ENCODE data around the gene TRAF2.

Gene TRAF2

DNA sequence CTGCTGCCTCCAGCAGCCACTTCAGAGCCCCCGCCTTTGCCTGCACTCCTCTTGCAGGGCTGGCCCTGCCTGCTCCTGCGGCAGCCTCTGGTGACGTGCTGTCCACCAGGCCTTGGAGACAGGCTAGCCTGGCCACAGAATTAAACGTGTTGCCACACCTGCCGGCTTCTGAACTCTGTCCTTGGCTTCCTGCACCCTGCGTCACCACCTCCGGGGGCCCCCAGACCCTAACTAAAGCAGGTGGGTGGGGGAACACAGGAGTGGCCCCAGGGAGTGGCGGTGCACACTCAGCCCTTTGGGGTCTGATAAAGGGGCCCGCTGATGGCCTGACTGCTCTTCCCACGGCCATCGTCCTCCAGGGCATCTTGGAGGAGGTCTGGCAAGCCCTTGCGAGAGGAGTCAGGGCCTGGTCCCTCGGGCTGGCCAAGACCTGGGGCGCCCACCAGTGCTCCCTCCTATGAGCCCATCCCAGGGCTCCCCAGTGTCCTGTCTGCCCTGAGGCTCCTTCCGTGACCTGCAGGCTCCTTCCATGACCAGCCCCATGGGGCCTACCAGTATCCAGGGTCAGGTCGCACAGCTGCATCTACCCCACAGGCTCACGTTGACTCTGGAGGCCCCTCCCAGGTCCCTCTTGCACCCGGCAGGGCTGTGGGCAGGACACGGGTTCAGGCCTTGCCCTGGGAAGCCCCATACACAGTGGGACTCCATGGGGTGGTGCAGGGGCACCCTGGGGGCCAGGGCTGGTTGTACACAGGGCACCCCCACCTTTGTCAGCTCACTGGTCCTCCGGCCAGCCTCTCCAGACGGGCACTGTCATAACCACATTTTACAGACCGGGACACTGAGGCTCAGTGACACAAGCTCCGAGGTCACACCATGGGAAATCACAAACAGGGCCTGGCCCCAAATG lies 35.2 kb upstream of the TRAF2 start:
- TF ChIP-seq GABPA (IDR thresholded peaks at IDR 0.05; ENCODE audit: low read depth) (no peak), POLR2AphosphoS5 (IDR thresholded peaks at IDR 0.05; ENCODE audit: low read depth) (no peak), SPI1 (IDR thresholded peaks at IDR 0.05; ENCODE audit: borderline replicate concordance, low read depth) (no peak)
- TF ChIP-seq, protein P1, sequence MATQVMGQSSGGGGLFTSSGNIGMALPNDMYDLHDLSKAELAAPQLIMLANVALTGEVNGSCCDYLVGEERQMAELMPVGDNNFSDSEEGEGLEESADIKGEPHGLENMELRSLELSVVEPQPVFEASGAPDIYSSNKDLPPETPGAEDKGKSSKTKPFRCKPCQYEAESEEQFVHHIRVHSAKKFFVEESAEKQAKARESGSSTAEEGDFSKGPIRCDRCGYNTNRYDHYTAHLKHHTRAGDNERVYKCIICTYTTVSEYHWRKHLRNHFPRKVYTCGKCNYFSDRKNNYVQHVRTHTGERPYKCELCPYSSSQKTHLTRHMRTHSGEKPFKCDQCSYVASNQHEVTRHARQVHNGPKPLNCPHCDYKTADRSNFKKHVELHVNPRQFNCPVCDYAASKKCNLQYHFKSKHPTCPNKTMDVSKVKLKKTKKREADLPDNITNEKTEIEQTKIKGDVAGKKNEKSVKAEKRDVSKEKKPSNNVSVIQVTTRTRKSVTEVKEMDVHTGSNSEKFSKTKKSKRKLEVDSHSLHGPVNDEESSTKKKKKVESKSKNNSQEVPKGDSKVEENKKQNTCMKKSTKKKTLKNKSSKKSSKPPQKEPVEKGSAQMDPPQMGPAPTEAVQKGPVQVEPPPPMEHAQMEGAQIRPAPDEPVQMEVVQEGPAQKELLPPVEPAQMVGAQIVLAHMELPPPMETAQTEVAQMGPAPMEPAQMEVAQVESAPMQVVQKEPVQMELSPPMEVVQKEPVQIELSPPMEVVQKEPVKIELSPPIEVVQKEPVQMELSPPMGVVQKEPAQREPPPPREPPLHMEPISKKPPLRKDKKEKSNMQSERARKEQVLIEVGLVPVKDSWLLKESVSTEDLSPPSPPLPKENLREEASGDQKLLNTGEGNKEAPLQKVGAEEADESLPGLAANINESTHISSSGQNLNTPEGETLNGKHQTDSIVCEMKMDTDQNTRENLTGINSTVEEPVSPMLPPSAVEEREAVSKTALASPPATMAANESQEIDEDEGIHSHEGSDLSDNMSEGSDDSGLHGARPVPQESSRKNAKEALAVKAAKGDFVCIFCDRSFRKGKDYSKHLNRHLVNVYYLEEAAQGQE (IDR thresholded peaks at IDR 0.05; ENCODE audit: insufficient replicate concordance, low read depth): no peak
- TF ChIP-seq, protein P2, sequence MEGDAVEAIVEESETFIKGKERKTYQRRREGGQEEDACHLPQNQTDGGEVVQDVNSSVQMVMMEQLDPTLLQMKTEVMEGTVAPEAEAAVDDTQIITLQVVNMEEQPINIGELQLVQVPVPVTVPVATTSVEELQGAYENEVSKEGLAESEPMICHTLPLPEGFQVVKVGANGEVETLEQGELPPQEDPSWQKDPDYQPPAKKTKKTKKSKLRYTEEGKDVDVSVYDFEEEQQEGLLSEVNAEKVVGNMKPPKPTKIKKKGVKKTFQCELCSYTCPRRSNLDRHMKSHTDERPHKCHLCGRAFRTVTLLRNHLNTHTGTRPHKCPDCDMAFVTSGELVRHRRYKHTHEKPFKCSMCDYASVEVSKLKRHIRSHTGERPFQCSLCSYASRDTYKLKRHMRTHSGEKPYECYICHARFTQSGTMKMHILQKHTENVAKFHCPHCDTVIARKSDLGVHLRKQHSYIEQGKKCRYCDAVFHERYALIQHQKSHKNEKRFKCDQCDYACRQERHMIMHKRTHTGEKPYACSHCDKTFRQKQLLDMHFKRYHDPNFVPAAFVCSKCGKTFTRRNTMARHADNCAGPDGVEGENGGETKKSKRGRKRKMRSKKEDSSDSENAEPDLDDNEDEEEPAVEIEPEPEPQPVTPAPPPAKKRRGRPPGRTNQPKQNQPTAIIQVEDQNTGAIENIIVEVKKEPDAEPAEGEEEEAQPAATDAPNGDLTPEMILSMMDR (IDR thresholded peaks at IDR 0.05; ENCODE audit: insufficient read depth, low read length): no peak
- H3K4me3 ChIP-seq (replicated peaks; ENCODE audit: insufficient read depth, low read length): no peak overlapping the region
- DNase-seq (ENCODE audit: low read depth in 1 of 2, low spot score in 1 of 2): no peak
- no peak overlapping the region for H3K27ac ChIP-seq (replicated peaks)
- no peaks in the 10 kb centered on the region for H3K27me3 ChIP-seq (ENCODE audit: insufficient read depth, poor library complexity, severe bottlenecking)

DNA sequence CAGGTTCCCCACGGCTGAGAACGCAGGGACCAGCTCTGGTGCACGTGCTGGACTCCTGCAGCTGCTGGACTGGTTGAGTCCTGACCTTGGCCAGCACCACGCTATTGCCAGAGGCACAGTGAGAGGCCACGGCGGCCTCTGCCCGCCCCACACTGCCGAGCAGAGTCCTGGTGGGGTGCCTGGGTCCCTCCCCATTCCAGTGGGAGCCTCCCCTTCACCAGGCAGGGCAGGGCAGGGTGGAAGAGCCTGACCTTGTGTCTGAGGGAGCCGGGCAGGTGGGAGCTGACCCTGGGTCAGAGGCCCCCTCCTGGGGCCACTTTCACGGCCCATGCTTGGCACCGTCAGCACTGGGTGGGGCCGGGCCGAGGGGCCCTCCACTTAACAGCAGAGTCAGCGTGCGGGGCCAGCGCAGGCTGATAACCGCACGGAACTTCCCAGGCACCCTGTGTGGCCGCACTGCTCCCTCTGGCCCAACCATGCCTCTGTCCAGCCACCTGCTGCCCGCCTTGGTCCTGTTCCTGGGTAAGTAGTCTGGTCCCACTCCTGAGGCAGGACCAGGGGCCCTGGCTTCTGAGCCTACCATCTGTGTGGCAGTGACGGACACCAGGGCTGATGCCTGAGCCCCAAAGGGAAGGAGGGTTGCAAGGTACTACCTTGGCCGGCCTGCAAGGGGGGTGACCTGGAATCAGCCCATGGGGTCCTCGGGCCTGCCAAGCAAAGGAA lies 34.2 kb upstream of the TRAF2 start, which contains the start of gene MAMDC4:
Gene MAMDC4 (plus strand): TSS at position 406 of the 723 bp plus-strand sequence. CDS start 71 bp downstream, at position 477.
- no peaks in the 10 kb centered on the region for H3K27me3 ChIP-seq (ENCODE audit: insufficient read depth, poor library complexity, severe bottlenecking)
- no peak within 1 kb of the TSS for H3K4me3 ChIP-seq (replicated peaks; ENCODE audit: insufficient read depth, low read length)
- TF ChIP-seq, protein P2 (IDR thresholded peaks at IDR 0.05; ENCODE audit: insufficient read depth, low read length): no peak
- TF ChIP-seq POLR2AphosphoS5 (IDR thresholded peaks at IDR 0.05; ENCODE audit: low read depth) (no peak), SPI1 (IDR thresholded peaks at IDR 0.05; ENCODE audit: borderline replicate concordance, low read depth) (no peak), GABPA (IDR thresholded peaks at IDR 0.05; ENCODE audit: low read depth) (no peak)
- TF ChIP-seq, protein P1 (IDR thresholded peaks at IDR 0.05; ENCODE audit: insufficient replicate concordance, low read depth): no peak
- no peak for DNase-seq (ENCODE audit: low read depth in 1 of 2, low spot score in 1 of 2)
- H3K27ac ChIP-seq (replicated peaks): no peak within 1 kb of the TSS

DNA sequence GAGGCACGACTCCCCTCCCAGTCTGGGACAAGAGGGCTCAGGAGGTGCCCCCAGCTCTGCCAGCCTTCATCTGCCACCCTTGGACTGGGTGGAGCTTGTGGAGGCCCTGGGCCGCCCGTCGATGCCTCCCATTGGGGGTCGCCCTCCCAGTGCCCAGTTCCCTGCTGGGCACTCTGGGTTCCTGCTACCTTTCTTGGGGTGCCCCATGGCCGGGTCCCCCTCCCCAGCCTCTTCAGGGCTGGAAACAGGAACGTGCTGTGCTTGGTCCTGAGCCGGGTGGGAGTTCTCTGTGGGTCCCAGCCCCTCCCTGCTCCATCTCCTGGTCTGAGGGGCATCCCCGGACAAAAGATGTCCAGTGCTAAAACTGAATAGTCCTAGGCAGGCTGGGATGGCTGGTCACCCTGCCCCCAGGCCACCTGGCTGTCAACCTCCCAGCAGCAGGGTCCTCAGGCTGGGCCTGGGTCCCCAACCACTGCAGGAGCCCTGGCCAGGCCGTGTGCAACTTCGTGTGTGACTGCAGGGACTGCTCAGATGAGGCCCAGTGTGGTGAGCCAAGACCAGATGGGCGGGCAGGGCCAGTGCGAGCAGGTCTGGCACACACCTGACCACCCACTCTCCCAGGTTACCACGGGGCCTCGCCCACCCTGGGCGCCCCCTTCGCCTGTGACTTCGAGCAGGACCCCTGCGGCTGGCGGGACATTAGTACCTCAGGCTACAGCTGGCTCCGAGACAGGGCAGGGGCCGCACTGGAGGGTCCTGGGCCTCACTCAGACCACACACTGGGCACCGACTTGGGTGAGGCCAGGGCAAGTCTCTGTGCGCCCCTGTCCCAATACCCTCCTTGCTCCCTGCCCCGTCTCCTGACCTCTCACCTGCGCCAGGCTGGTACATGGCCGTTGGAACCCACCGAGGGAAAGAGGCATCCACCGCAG lies 33.4 kb upstream of the TRAF2 start:
- TF ChIP-seq, protein P1 (IDR thresholded peaks at IDR 0.05; ENCODE audit: insufficient replicate concordance, low read depth): no peak
- TF ChIP-seq SPI1 (IDR thresholded peaks at IDR 0.05; ENCODE audit: borderline replicate concordance, low read depth) (no peak), POLR2AphosphoS5 (IDR thresholded peaks at IDR 0.05; ENCODE audit: low read depth) (no peak), GABPA (IDR thresholded peaks at IDR 0.05; ENCODE audit: low read depth) (no peak)
- TF ChIP-seq, protein P2 (IDR thresholded peaks at IDR 0.05; ENCODE audit: insufficient read depth, low read length): no peak
- no peak for DNase-seq (ENCODE audit: low read depth in 1 of 2, low spot score in 1 of 2)
- no peak overlapping the region for H3K4me3 ChIP-seq (replicated peaks; ENCODE audit: insufficient read depth, low read length)

More for the DNA sequence above, 33.4 kb upstream of the TRAF2 start:
- Histone ChIP-seq H3K27me3 (ENCODE audit: insufficient read depth, poor library complexity, severe bottlenecking) (no peaks in the 10 kb centered on the region), H3K27ac (replicated peaks) (no peak overlapping the region)
